A549 treated with dexamethasone at 1 μM for 4 hours (cell line): Measurements from ENCODE around the gene PEX10. TPM values are rescaled to one million over a fixed set of nuclear protein-coding genes. Genes with fewer than 3 reads are reported as not detected.

Experiments used
- total RNA-seq: library from RNA; stranded (reverse); fragments of 200-300 nt; extraction: Qiagen RNA extraction; gene quantifications from 5 replicates; pipeline ENCODE4 v1.2.3, GENCODE V29; 2022

The PEX10 gene
- total RNA-seq: 19.6 to 23.3 TPM (median 22.3 TPM) in 5 replicates

GRCh38 chr1:2412395-2412772, at the start of gene PEX10:
Gene PEX10 (minus strand): TSS chr1:2412564. CDS start chr1:2412502, 62 bp downstream.

GRCh38 chr1:2391041-2391930, 21.1 kb downstream of the PEX10 start, which contains the start of the genes MORN1 and RER1:
Gene MORN1 (minus strand): TSS chr1:2391554. CDS start chr1:2391533, 21 bp downstream.
Gene RER1 (plus strand): TSS chr1:2391841. CDS start chr1:2395791, 3,950 bp downstream.

Other genes starting within 250 kb of the PEX10 start
- 36.0 to 57.8 TPM (median 54.6 TPM) in 5 replicates for gene FAAP20, start 217.8 kb downstream of the PEX10 start, total RNA-seq
- 17.4 to 32.0 TPM (median 30.0 TPM) in 5 replicates for gene SKI, start 184.2 kb downstream of the PEX10 start, total RNA-seq
- gene MORN1, start 21.0 kb downstream of the PEX10 start, total RNA-seq: 4.3 to 6.5 TPM (median 6.1 TPM) in 5 replicates
- 100 to 141 TPM (median 125 TPM) in 5 replicates for gene RER1, start 20.7 kb downstream of the PEX10 start, total RNA-seq
- gene PLCH2, start 63.7 kb upstream of the PEX10 start, total RNA-seq: 0.10 to 0.40 TPM (median 0.33 TPM) in 5 replicates
- 8.3 to 10.5 TPM (median 9.7 TPM) in 5 replicates for gene PANK4, start 114.0 kb upstream of the PEX10 start, total RNA-seq
- not detected in 5 replicates for gene HES5, start 117.7 kb upstream of the PEX10 start, total RNA-seq
- gene TNFRSF14, start 143.8 kb upstream of the PEX10 start, total RNA-seq: 0.11 to 0.37 TPM (median 0.22 TPM) in 4 of 5 replicates, not detected in the other
- gene PRXL2B, start 174.2 kb upstream of the PEX10 start, total RNA-seq: 17.2 to 23.9 TPM (median 21.5 TPM) in 5 replicates
- 0.08 TPM in 1 of 5 replicates, not detected in the others for gene MMEL1, start 220.5 kb upstream of the PEX10 start, total RNA-seq